Stimulated activated CD8-positive, alpha-beta memory T cell treated with anti-CD3 and anti-CD28 coated beads, Interleukin-4, amount 100 ng/mL, for 24 hours (primary cell): Measurements from ENCODE around the gene GPT2.

Experiments used
- DNase-seq: peaks from one replicate; pipeline ENCODE4 v3.0.0-alpha.2; 2020; ENCODE audit warnings: low read depth

The GPT2 gene

DNA sequence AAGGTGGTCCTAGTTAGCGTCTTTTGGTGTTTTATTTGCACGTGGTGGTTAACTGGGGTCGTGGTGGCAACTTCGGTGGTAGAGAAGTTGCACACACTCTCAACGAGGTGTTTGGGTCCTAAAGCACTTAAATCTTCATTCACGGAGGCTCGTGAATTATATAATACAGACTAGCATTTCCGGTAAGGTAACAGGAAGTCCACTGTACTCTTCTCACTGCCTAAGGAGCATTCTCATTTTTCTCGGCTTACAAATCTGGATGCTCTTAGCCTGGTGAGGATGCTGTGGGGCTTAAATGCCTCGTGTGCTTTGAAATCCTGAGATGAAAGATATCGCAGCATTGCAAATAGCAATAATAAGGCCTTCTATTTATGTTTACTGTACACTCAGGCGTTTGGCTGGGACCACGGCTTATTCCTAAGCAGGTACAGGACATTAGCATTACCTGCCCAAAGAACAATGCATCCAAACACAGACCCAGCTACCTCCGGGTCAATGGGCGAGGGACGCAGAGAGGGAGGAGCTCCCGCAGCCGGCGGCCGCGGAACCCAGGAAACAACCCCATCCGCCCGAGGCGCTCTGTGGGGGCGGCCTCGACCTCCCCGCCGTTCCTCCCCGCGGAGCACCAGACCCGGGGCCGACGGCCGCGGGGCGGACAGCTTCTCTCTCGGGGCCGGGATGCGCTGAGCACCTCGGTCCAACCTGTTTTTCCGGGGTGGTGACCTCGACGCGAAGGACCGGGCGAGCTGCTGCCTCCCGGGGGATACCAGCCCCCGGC is 88.5 kb downstream of the GPT2 start:
- no peak for DNase-seq

DNA sequence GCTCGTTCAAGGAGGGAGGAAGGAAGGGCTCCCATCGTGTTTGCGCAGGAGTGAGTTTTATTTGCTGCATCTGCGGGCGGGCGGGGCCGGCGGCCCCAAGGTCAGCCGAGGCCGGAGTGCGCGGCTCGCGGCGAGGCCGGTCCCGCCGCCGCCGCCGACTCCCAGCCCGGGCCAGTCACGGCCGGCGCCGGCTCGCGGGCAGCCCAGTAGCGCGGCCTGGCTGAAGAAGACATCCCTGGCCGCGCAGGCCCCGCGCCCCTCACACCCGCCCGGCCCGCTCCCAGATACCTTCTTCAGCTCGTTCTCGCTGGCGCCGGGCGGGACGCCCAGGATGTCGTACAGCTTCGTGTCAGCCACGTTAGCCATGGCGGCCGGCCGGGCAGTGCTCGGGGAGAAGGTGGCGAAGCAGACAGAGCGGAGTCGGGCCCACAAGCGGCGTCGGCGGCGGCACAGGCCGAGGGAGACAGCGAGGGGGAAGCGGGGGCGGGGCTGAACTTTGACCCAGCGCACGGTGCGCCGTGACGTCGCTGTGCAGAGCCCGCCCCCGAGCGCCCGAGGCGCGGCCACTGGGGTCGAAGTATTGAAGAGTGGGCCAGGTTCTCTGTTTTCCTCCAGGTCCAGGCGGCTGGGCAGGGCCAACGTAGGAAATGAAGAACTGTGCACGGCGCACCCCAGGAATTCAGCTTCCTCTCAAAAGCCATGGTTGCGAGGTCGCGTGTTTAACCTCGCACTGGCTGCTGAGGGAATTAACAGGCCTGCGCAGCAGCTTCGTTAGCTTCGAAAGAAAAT is 89.2 kb downstream of the GPT2 start, which contains the start of gene DNAJA2:
DNAJA2 (minus strand) TSS at position 468 of the 789 bp plus-strand sequence; CDS start at position 366, 102 bp downstream.
- DNase-seq: peak; percentile 88

DNA sequence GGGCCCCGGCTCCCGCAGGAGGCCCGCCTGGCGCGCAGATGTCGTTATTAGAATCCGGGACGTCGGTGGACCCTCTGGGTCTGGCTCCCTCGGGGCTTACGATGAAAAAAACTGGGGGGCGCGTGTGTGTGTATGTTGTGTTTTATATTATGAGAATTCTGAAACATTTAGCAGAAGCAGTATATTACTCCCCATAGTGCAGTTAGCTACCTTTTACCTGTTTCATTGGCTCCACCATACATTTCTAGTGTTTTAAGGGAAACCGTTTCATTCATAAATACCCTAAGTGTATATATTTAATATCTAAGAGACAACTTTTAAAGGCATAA is 89.8 kb downstream of the GPT2 start:
- no peak for DNase-seq

DNA sequence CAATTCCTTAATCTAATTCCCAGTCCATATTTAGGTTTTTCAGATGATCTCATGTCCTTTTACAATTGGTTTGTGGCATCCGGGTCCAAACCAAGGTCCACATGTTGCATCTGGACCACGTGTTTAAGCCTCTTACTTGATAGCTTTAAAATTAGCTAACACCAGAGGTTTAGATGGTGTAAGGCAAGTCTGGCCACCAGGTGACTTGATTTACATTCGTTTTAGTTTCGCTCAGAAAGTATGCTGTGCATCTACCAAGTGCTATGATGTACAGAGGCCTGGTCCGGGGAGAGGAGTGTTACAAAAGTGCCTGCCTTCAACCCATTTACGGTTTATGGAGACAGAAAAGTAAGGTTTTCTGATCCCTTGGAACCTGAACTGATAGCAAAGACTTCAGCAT is 90.2 kb downstream of the GPT2 start:
- DNase-seq: no peak

DNA sequence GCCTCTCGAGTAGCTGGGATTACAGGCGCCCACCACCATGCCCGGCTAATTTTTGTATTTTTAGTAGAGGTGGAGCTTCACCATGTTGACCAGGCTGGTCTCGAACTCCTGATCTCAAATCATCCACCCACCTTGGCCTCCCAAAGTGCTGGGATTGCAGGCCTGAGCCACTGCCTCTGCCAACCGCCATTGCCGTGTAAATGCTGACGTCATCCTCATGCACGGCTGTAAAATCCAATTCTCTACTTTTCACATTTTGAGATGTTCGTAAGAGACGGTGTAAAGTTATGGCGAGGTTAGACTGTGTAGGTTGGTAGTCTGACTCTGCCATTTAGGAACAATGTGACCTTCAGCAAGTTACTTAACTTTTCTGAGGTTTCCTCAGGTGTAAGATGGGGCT is 91.0 kb downstream of the GPT2 start:
- DNase-seq: no peak

DNA sequence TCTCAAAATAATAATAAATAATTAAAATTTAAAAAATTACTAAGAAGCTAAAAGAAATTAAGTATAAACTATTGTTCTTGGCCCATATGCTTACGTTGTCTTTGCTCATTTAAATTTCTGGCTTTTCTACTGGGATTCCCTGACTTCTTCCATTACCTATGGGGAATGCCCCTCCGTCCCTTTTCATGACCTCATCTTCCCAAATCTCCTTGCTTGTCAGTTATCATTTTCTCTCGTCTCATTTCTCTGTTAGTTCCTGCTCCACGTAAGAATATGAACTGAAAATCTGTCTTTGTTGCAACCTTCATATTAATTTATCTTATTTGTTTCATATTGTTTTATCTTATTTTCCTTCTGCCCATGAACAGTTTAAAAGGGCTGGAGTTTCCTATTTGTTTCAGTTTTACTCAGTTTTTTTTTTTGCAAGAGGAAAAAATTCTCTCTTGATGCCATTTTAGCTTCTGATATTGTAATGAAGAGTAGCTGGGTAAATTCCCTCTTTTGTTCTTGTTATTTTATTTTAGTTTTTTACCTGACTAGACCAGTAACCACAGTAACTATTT is 91.8 kb downstream of the GPT2 start:
- no peak for DNase-seq

DNA sequence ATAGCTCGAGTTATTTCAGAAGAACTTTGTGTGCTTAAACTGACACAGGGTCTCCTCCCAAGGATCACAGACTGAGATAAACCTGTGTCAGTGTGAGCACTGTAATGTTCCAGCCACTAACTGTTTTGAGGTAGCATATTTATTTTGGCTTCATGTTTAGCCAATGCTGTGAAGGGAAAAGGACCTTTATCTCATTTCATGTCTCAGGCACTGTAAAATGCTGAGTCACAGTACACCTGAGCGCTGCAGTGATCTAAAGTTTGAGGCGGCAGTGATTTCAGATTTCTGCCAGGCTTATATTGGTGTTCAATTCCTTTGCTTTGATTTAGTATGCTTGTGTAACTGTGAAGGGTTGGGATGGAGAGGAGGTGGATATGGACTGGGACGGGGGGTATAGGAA is 92.4 kb downstream of the GPT2 start:
- no peak for DNase-seq
